WTC11 (cell line): ENCODE data around the gene WDR18.

ENCODE experiments used
- CBFB ChIP-seq: sonication (generic); formaldehyde crosslinking; IDR thresholded peaks from 2 replicates; pipeline ENCODE4 v1.8.1; 2022; ENCODE audit warnings: mild to moderate bottlenecking, low read depth, missing genetic modification reagents
- CREM ChIP-seq: sonication (generic); formaldehyde crosslinking; IDR thresholded peaks from 2 replicates; pipeline ENCODE4 v1.8.1; 2022; ENCODE audit warnings: mild to moderate bottlenecking, missing genetic modification reagents, moderate library complexity
- TF ChIP-seq, protein P1 (sequence below): fragments of 200-600 bp; IDR thresholded peaks from 2 replicates; pipeline ENCODE4 v1.8.0; 2022; ENCODE audit warnings: antibody characterized with exemption
- TF ChIP-seq, protein P2 (sequence below): sonication (generic); formaldehyde crosslinking; IDR thresholded peaks from 2 replicates; pipeline ENCODE4 v1.8.1; 2023; ENCODE audit warnings: mild to moderate bottlenecking, missing genetic modification reagents, moderate library complexity

DNA sequence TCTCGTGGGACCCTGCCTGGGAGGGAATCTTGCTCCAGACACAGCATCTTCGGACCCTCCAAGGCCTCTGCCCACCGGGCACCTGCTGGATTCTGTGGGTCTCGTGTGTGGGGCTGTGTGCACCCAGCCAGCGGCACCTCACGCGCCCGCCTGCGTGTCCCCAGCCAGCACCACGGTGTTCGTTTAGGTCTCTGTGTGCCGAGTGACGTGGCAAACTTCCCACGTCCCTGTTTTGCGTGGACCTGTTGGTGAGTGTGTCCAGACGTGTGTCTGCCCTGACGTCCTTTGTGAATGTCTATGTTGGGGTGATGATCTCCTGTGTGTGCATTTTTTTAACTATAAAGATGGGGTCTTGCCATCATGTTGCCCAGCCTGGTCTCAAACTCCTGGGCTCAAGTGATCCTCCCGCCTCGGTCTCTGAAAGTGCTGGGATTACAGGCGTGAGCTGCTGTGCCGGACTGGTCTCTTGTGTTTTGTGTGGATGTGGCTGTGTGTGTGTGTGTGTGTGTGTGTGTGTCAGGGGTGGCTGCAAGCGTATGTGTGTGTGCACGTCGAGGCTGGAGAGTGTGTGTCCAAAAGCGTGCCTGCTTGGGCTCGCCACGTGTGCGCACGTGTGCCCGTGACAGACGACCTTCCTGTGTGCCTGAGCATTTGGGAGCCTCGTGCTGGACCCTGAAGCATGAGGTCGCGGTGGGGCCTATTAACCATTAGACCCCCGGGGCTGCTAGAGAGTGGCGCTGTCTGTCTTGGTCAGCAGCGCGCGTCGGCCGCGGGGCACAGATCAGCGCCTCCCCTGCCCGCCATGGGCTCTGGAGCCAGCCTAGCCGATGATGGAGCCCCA lies 42.6 kb upstream of the WDR18 start:
- TF ChIP-seq, protein P1, sequence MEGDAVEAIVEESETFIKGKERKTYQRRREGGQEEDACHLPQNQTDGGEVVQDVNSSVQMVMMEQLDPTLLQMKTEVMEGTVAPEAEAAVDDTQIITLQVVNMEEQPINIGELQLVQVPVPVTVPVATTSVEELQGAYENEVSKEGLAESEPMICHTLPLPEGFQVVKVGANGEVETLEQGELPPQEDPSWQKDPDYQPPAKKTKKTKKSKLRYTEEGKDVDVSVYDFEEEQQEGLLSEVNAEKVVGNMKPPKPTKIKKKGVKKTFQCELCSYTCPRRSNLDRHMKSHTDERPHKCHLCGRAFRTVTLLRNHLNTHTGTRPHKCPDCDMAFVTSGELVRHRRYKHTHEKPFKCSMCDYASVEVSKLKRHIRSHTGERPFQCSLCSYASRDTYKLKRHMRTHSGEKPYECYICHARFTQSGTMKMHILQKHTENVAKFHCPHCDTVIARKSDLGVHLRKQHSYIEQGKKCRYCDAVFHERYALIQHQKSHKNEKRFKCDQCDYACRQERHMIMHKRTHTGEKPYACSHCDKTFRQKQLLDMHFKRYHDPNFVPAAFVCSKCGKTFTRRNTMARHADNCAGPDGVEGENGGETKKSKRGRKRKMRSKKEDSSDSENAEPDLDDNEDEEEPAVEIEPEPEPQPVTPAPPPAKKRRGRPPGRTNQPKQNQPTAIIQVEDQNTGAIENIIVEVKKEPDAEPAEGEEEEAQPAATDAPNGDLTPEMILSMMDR, result no peak
- TF ChIP-seq, protein P2, sequence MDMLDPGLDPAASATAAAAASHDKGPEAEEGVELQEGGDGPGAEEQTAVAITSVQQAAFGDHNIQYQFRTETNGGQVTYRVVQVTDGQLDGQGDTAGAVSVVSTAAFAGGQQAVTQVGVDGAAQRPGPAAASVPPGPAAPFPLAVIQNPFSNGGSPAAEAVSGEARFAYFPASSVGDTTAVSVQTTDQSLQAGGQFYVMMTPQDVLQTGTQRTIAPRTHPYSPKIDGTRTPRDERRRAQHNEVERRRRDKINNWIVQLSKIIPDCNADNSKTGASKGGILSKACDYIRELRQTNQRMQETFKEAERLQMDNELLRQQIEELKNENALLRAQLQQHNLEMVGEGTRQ, result no peak
- TF ChIP-seq CREM (CRISPR knock-in tag) (no peak), CBFB (CRISPR knock-in tag) (no peak)
